Measurements from ENCODE around the gene REXO5. TPM values are rescaled to one million over a fixed set of nuclear protein-coding genes. Genes with fewer than 3 reads are reported as not detected.

The REXO5 gene, protein sequence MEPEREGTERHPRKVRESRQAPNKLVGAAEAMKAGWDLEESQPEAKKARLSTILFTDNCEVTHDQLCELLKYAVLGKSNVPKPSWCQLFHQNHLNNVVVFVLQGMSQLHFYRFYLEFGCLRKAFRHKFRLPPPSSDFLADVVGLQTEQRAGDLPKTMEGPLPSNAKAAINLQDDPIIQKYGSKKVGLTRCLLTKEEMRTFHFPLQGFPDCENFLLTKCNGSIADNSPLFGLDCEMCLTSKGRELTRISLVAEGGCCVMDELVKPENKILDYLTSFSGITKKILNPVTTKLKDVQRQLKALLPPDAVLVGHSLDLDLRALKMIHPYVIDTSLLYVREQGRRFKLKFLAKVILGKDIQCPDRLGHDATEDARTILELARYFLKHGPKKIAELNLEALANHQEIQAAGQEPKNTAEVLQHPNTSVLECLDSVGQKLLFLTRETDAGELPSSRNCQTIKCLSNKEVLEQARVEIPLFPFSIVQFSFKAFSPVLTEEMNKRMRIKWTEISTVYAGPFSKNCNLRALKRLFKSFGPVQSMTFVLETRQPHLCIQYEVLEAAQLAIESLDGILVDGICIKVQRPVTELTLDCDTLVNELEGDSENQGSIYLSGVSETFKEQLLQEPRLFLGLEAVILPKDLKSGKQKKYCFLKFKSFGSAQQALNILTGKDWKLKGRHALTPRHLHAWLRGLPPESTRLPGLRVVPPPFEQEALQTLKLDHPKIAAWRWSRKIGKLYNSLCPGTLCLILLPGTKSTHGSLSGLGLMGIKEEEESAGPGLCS
- total RNA-seq (2011; cell fraction: chromatin; rRNA removed; ENCODE audit: low replicate concordance), result 70.6 and 104 TPM in 2 replicates
- total RNA-seq (2011; cell fraction: nucleolus; rRNA removed), result 39.7 and 39.9 TPM in 2 replicates
- 58.3 and 71.0 TPM in 2 replicates for total RNA-seq (2011; cell fraction: nucleoplasm; rRNA removed)
- total RNA-seq (2014; rRNA removed) (25.4 and 27.6 TPM in 2 replicates), total RNA-seq (2014; rRNA removed; fragmentation: Illumina TruSeq; extraction: Trizol) (25.3 and 28.7 TPM in 2 replicates), total RNA-seq (2015; rRNA removed; fragmentation: Illumina TruSeq; extraction: Trizol) (30.8 and 32.5 TPM in 2 replicates), total RNA-seq (2021) (24.4 and 25.9 TPM in 2 replicates), polyA plus RNA-seq (2011; rRNA removed) (43.7 and 45.1 TPM in 2 replicates), polyA plus RNA-seq (2014; fragmentation: Illumina TruSeq; extraction: Trizol) (28.0 and 28.5 TPM in 2 replicates), polyA plus RNA-seq (2014; fragmentation: Nextera tagmentation; extraction: Ambion mirVana) (10 to 100 TPM; 10.5 to 13.1 TPM), polyA plus RNA-seq (2014; rRNA removed) (23.8 and 30.3 TPM in 2 replicates), polyA minus RNA-seq (2011; rRNA and poly(A)+ RNA removed) (56.2 and 67.1 TPM in 2 replicates), Bru-seq, nascent RNA (percentile 73 among the genes with signal in this experiment), BruChase-seq, experiment 1, labeled RNA remaining after a 2-hour chase (percentile 77 among the genes with signal in this experiment), BruChase-seq, experiment 2, labeled RNA remaining after a 6-hour chase (percentile 76 among the genes with signal in this experiment)
- polyA plus RNA-seq (2011; cell fraction: cytosol; rRNA removed), result 13.4 and 19.6 TPM in 2 replicates
- 56.3 and 65.5 TPM in 2 replicates for polyA plus RNA-seq (2011; cell fraction: nucleus; rRNA removed)
- polyA plus RNA-seq (2012), result 21.0 and 35.6 TPM in 2 replicates
- 22.6 and 24.3 TPM in 2 replicates for polyA minus RNA-seq (2011; cell fraction: cytosol; rRNA and poly(A)+ RNA removed)
- polyA minus RNA-seq (2011; cell fraction: nucleus; rRNA and poly(A)+ RNA removed), result 37.7 and 66.2 TPM in 2 replicates
- long read RNA-seq, experiment 1, transcript REXO5-201 (20 exons, 2,722 nt), result major isoform, 29 of 96 reads
- long read RNA-seq, experiment 1, transcript REXO5-202 (19 exons, 2,604 nt), result minor isoform, 7 of 96 reads
- long read RNA-seq, experiment 1, partial matches to known transcripts, result 18 of 96 reads
- long read RNA-seq, experiment 1, other reads (novel, unspliced or antisense), result 39 of 96 reads
- long read RNA-seq, experiment 2, partial matches to known transcripts, result 12 of 32 reads
- long read RNA-seq, experiment 2, other reads (novel, unspliced or antisense), result 20 of 32 reads
- long read RNA-seq, experiment 3, transcript REXO5-201 (20 exons, 2,722 nt), result major isoform, 14 of 31 reads
- long read RNA-seq, experiment 3, partial matches to known transcripts, result 2 of 31 reads
- long read RNA-seq, experiment 3, other reads (novel, unspliced or antisense), result 14 of 31 reads

DNA sequence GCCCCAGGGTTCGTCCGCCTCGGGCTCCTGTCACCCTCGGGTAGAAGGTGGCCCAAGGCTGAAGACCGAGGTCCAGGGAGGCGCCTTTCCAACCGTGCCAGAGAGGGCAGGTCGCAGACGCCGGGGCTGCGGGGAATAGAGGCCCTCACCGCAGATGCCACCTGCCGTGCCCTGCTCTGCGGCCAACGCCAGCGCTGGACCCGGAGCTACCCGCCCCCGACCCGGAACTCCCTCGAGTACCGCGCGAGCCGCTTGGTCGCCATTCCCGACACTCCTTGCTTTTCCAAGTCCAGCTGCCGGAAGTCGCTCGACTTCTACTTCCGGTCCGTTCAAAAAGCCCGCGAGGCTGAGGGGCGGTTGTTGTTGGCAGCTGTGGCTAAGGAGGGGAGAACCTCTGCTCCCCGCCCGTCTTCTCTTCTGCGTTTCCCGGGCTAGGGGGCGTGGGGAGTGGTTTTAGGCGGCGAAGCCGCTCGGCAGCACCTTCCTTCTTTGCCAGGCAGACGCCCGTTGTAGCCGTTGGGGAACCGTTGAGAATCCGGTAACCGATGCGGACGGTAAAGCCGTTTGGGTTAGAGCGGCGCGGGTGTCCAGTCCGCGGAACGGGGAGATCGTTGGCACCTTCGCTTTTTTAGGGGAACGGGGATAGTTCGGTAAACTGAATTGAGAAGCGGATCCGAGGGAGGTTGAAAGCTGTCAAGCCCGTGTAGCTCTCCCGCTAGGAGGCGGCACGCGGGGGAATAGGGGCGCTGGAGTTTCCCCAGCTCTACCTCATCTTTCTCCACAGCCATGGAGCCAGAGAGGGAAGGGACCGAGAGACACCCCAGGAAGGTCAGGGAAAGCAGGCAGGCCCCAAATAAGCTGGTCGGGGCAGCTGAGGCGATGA lies at the start of gene REXO5, which contains the start of gene ERI2:
Gene REXO5 (plus strand): TSS at position 360 of the 883 bp plus-strand sequence. CDS start 427 bp downstream, at position 787.
Gene ERI2 (minus strand): TSS at position 305 of the 883 bp plus-strand sequence. CDS start 42 bp downstream, at position 263.
- H3K4me2 ChIP-seq (ENCODE audit: insufficient read depth, low read length), result peak within 1 kb of the TSS; percentile 98
- intact Hi-C loops (cut with micrococcal nuclease) (loop anchor here (5.0 to 10.0 kb wide), 3 partner anchors 64 to 276 kb away; partner anchors contain the start of gene THUMPD1), in situ Hi-C loops (cut with MboI) (no loop called here)
- BruUV-seq (replicated peaks), result TSS peak; percentile 91
- ChIA-PET CTCF (ENCODE audit: low intra/inter-chr PET ratio) (interaction anchor here (0.6 kb wide), 1 partner anchor 1523 kb away, joined by 3 read pairs; no protein-coding TSS in a partner anchor), POLR2A (interaction anchor here (0.5 to 1.6 kb wide), 20 partner anchors 9 to 651 kb away, joined by 3 to 6 read pairs (median 4); no protein-coding TSS in a partner anchor)
- ATAC-seq (peak; percentile 94), FAIRE-seq (peak; percentile 89), DNase-seq (ENCODE audit: extremely low read depth in 1 of 4, low spot score in 3 of 4) (peak; percentile 91 to 97 (median 92))
- no peaks in the 10 kb centered on the region for H3K9me1 ChIP-seq (ENCODE audit: control insufficient read depth, insufficient read depth, low read length)
- H3K36me3 ChIP-seq (ENCODE audit: control insufficient read depth, insufficient read depth, low read length), result peaks cover 29% of the 10 kb centered on the region
- H4K20me1 ChIP-seq (replicated peaks; ENCODE audit: control insufficient read depth, insufficient read depth, low read length), result no peaks in the 10 kb centered on the region
- peak within 1 kb of the TSS; percentile 95 to 99 for H3K9ac ChIP-seq (ENCODE audit: insufficient read depth in 1 of 2, low read depth in 2 of 2, low read length in 2 of 2)
- H3K4me1 ChIP-seq (replicated peaks in 1 of 2; ENCODE audit: control insufficient read depth in 2 of 2, insufficient read depth in 2 of 2, low read length in 2 of 2), result peaks cover 24% of the 10 kb centered on the region in 2 experiments
- H3K79me2 ChIP-seq (ENCODE audit: control insufficient read depth, insufficient read depth, low read length), result peaks cover 56% of the 10 kb centered on the region
- peak within 1 kb of the TSS; percentile 93 for H2AFZ ChIP-seq (ENCODE audit: low read depth, low read length)
- no peaks in the 10 kb centered on the region; the same call in 1 of the 2 replicates for H3K9me3 ChIP-seq (replicated peaks; ENCODE audit: control insufficient read depth, insufficient read depth, low read depth, low read length)
- H3K4me3 ChIP-seq, result peak within 1 kb of the TSS; percentile 96
- H3K27me3 ChIP-seq (ENCODE audit: control insufficient read depth in 2 of 2, insufficient read depth in 2 of 2, low read length in 2 of 2), result no peaks in the 10 kb centered on the region
- under 1% methylated on average over 63 of the region's 74 CpGs for WGBS (ENCODE audit: insufficient coverage, low coverage, missing lambda C conversion rate)
- H3K27ac ChIP-seq (ENCODE audit: extremely low read depth, low read depth, low read length), result peak within 1 kb of the TSS; percentile 98
- TF ChIP-seq FOXJ3 (CRISPR knock-in tag; IDR thresholded peaks at IDR 0.05) (no peak), MTA2 (IDR thresholded peaks at IDR 0.05; ENCODE audit: low read depth) (0 out of 2 replicates have a peak, but pooled peaks have one; percentile 15), BHLHE40 (IDR thresholded peaks at IDR 0.05; ENCODE audit: low read length) (0 out of 2 replicates have a peak, but pooled peaks have one; percentile 12)
- TF ChIP-seq, protein P1, sequence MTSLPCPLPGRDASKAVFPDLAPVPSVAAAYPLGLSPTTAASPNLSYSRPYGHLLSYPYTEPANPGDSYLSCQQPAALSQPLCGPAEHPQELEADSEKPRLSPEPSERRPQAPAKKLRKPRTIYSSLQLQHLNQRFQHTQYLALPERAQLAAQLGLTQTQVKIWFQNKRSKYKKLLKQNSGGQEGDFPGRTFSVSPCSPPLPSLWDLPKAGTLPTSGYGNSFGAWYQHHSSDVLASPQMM (CRISPR knock-in tag; IDR thresholded peaks at IDR 0.05), result no peak
- TF ChIP-seq, protein P2, sequence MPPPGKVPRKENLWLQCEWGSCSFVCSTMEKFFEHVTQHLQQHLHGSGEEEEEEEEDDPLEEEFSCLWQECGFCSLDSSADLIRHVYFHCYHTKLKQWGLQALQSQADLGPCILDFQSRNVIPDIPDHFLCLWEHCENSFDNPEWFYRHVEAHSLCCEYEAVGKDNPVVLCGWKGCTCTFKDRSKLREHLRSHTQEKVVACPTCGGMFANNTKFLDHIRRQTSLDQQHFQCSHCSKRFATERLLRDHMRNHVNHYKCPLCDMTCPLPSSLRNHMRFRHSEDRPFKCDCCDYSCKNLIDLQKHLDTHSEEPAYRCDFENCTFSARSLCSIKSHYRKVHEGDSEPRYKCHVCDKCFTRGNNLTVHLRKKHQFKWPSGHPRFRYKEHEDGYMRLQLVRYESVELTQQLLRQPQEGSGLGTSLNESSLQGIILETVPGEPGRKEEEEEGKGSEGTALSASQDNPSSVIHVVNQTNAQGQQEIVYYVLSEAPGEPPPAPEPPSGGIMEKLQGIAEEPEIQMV (tag; conservative IDR thresholded peaks at IDR 0.05; ENCODE audit: low read depth), result no peak
- TF ChIP-seq, protein P3, sequence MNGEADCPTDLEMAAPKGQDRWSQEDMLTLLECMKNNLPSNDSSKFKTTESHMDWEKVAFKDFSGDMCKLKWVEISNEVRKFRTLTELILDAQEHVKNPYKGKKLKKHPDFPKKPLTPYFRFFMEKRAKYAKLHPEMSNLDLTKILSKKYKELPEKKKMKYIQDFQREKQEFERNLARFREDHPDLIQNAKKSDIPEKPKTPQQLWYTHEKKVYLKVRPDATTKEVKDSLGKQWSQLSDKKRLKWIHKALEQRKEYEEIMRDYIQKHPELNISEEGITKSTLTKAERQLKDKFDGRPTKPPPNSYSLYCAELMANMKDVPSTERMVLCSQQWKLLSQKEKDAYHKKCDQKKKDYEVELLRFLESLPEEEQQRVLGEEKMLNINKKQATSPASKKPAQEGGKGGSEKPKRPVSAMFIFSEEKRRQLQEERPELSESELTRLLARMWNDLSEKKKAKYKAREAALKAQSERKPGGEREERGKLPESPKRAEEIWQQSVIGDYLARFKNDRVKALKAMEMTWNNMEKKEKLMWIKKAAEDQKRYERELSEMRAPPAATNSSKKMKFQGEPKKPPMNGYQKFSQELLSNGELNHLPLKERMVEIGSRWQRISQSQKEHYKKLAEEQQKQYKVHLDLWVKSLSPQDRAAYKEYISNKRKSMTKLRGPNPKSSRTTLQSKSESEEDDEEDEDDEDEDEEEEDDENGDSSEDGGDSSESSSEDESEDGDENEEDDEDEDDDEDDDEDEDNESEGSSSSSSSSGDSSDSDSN (IDR thresholded peaks at IDR 0.05; ENCODE audit: borderline replicate concordance in 1 of 2, low read depth in 2 of 2, low read length in 2 of 2), result peak in 1 of 2 experiments; percentile 92; a peak in 1 of 4 replicates
